Measurements from ENCODE around the gene TNFRSF1B. TPM values are rescaled to one million over a fixed set of nuclear protein-coding genes. Genes with fewer than 3 reads are reported as not detected.

Gene TNFRSF1B
- total RNA-seq, 2 donors from 2014 or later = 18.6 to 28.3 TPM

DNA sequence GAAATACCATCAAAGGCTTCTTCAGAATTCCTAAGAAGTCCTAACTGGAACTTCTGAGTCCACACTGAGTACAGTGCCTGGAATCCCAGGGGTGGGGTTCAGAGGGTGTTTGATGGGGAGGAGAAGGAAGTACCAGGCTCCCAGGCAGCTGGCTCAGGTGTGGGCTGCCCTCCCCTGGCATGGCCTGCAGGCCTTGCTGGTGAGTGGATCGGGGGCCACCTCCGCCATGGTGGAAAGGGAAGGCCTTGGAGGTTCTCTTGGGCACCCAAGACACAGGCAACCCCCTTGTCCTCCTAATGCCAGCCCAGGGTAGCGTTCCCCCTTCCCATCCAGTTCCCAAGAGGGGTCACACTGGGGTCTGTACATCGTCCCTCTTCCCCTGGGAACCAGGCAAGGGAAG, 26.8 kb upstream of the TNFRSF1B start:
- DNase-seq (no peak), ATAC-seq (no peak)
- intact Hi-C loops (cut with DNase I, micrococcal nuclease) = no loop called here

DNA sequence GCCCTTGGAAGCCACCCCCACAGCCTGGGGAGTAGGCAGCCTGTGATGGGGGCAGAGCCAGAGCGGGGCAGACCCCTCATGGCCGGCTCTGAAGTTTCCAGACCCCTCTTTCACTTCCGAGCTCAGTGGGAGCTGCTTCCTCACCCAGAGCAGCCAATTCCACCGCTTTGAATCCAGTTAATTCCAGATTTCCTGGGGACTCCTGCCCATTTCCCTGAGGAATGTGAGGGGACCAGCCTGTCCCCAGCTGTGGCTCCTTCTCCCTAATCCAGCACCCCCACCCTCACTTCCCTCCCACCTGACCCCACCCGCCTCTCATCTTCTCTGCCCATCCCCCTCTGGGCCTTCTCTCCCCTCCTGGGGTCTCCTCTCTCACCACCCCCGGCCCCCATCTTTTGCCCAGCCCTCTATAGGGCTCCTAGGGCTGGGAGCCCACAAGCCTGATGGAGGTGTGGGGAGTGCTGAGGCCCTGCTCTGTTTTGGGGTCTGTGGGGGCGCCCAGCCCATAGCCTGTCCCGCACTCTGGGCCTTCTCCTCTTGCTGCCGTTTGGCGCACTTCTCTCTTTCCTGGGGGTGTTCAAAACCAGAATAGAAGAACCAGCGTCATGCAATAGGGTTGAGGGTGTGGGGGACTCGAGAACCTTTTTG, 26.2 kb upstream of the TNFRSF1B start:
- intact Hi-C loops (cut with DNase I, micrococcal nuclease) = no loop called here
- DNase-seq (no peak), ATAC-seq (no peak)

DNA sequence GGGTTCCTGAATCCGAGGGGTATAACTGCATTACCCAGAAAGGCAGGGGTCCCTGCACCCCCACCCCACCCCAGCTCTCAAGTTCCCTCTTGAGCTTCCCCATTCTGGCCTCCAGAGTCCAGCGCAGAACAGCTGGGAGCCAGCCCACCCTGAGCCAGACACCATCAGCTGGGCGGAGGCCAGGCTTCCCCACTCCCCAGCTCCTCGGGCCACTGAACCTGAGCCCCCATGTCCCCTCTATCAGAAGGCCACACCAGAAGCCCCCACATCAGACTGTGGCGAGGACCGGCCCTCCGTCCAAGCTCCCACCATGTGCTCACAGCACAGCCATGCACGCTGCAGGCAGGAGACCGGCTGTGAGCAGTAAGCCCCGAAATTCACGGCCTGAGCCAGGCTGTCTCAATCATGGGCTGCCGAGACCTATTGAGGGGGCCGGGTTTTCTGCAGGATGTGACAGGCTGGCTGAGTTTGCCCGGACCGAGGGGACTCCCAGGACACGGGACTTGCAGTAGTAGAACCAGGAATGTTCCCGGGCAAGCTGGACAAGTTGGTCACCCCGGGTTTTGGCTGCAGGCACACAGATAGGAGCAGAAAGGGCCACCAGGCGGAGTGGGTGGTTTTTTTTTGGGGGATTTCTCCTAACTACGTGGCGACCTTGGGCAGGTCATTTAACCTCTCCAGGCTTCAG, 25.5 kb upstream of the TNFRSF1B start:
- intact Hi-C loops (cut with DNase I, micrococcal nuclease) = no loop called here
- DNase-seq (no peak), ATAC-seq (no peak)

DNA sequence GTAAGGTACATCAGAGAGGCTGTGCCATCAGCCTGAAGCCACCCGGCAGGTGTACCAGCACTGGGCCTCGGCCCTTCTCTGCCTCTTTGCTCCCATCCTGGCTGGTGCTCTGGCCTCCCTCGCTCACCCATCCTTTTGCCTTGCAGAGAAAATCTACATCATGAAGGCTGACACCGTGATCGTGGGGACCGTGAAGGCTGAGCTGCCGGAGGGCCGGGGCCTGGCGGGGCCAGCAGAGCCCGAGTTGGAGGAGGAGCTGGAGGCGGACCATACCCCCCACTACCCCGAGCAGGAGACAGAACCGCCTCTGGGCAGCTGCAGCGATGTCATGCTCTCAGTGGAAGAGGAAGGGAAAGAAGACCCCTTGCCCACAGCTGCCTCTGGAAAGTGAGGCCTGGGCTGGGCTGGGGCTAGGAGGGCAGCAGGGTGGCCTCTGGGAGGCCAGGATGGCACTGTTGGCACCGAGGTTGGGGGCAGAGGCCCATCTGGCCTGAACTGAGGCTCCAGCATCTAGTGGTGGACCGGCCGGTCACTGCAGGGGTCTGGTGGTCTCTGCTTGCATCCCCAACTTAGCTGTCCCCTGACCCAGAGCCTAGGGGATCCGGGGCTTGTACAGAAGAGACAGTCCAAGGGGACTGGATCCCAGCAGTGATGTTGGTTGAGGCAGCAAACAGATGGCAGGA, 24.5 kb upstream of the TNFRSF1B start:
- intact Hi-C loops (cut with DNase I, micrococcal nuclease) = no loop called here
- ATAC-seq (no peak), DNase-seq (no peak)

DNA sequence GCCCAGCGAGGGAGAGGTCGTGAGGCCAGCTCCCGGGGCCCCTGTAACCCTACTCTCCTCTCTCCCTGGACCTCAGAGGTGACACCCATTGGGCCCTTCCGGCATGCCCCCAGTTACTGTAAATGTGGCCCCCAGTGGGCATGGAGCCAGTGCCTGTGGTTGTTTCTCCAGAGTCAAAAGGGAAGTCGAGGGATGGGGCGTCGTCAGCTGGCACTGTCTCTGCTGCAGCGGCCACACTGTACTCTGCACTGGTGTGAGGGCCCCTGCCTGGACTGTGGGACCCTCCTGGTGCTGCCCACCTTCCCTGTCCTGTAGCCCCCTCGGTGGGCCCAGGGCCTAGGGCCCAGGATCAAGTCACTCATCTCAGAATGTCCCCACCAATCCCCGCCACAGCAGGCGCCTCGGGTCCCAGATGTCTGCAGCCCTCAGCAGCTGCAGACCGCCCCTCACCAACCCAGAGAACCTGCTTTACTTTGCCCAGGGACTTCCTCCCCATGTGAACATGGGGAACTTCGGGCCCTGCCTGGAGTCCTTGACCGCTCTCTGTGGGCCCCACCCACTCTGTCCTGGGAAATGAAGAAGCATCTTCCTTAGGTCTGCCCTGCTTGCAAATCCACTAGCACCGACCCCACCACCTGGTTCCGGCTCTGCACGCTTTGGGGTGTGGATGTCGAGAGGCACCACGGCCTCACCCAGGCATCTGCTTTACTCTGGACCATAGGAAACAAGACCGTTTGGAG, 23.7 kb upstream of the TNFRSF1B start:
- ATAC-seq = no peak
- DNase-seq = peak in 1 of 2 donors; percentile 55
- intact Hi-C loops (cut with DNase I, micrococcal nuclease) = no loop called here

DNA sequence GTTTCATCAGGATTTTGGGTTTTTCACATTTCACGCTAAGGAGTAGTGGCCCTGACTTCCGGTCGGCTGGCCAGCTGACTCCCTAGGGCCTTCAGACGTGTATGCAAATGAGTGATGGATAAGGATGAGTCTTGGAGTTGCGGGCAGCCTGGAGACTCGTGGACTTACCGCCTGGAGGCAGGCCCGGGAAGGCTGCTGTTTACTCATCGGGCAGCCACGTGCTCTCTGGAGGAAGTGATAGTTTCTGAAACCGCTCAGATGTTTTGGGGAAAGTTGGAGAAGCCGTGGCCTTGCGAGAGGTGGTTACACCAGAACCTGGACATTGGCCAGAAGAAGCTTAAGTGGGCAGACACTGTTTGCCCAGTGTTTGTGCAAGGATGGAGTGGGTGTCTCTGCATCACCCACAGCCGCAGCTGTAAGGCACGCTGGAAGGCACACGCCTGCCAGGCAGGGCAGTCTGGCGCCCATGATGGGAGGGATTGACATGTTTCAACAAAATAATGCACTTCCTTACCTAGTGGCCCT, 23.1 kb upstream of the TNFRSF1B start:
- intact Hi-C loops (cut with DNase I, micrococcal nuclease) = no loop called here
- DNase-seq (peak; percentile 73 to 86), ATAC-seq (peak; percentile 63)

DNA sequence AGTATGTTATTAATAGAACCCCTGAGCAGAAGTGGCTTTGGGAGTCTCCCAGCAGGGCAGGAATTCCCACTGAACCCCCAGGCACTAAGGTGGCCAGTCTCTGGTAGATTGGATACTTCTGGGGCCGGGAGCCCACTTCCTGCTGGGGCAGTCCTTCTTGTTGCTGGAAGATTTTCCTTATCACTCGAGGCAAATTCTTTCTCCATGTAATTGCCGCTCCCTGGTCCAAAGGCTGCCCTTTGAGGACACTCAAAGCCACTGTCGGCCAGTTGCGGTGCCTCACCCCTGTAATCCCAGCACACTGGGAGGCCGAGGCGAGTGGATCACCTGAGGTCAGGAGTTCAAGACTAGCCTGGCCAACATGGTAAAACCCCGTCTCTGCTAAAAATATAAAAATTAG, 22.6 kb upstream of the TNFRSF1B start:
- DNase-seq = peak; percentile 63 to 72
- peak; percentile 64 for ATAC-seq
- intact Hi-C loops (cut with DNase I, micrococcal nuclease) = no loop called here

DNA sequence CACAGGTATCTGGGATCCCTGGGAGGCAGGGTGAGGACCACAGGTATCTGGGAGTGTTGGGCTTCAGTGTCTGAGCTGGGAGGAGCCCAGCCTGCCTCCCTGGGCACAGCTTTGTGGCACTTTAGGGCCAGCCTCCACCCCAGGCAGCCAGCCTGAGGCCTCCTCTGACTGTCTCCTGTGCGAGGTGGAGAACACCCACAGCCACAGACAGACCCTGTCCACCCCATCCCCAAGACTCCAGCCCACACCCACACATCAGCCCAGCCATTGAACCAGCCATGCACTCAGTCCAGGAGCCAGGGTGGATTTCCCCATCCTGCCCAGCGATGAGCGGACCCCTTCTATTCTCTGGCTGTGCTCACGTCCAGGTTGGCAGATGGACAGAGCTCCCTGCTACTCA, 21.8 kb upstream of the TNFRSF1B start:
- ATAC-seq = no peak
- intact Hi-C loops (cut with DNase I, micrococcal nuclease) = no loop called here
- DNase-seq = no peak

DNA sequence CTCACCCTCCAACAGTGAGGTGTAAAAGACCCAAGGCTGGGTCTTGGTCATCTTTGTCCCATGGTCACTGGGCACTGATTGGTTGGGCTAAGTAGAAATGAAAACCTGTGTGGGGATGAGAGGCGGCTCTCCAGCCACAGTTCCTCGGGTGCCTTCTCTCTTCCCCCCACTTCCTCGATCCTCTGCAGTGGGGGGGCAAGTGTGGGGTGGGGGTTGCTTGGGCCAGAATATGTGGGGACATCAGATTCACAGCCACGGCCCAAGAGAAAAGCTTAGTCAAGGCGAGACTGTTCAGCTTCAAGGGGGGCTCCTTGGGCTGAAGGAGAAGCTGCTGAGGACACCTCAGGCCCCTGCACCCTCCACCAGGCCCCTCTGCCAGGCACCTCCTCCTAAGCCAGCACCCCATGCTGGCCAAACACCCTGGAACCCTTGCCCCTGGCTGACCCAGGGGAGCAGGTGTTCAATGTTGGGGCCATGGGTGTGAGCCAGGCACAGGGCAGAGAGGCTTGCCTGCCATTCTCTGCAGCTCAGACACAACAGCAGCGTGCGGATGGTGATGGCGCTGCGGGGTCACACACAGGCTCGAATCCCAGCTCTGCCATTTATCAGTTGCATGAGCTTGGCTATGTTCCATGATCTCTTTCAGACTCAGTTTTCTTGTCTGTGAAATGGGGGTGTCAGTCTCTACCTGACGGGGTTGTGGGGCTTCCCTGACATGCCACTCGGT, 21.0 kb upstream of the TNFRSF1B start:
- no peak for ATAC-seq
- intact Hi-C loops (cut with DNase I, micrococcal nuclease) = no loop called here
- DNase-seq = no peak

DNA sequence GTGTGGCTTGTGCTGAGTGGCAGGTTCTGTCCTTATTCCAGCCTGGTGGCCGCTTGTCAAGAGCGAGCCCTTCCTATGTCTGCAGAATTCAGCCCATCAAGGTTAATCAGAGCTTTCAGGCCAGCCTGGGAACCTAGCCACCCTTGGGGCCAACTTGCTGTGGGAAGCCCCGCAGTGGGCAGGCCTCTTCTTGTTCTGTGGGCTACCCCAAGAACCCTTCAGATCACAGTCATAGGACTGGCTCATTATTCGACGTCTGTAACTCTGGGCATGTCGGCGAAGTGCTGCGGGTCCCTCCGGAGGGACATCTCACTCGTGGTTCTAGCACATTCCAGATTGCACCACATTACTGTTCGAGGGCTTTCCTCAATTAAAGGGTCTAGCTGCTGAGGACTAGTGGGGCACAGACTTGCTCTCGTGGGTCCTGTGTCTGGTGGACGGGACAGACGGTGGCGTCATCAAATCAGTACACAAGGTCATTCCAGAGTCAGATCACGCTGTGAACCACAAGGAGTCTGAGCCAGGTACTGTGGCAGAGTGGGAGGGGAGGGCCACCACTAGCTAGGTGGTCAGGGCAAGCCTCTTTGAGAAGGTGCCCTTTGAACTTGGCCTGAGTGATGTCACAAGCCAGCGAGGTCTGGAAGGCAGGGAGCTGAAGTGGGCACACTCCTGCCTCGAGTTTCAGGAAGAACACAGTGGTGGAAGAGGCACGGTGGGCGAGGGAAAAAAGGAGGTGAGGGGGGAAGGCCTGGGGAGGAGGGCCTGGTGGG, 20.3 kb upstream of the TNFRSF1B start:
- no peak for ATAC-seq
- DNase-seq = no peak
- intact Hi-C loops (cut with DNase I, micrococcal nuclease) = no loop called here

DNA sequence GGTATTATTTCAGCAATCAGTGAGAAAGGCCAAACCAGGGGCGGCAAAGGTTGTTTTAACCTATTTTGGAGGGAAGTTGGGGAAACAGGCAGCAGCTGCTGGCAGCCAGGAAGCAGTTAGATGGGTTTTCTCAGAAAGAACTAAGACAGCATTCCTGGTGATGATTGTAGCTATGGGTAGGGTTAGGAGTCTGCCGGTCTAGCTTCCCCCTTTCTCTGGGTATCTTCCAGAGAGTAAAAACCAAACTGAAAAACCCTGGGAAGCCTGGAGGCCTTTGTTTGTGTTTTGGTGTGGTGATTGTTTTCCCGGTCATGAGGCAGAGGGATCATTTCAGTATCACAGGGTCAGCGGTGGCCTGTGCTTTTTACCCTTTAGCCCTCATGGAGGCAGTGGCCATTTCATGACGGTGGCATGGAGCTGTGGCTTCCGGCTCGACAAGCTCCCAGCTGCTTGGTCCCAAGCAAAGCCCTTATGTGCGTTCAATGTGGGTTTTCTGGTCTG, 19.5 kb upstream of the TNFRSF1B start:
- ATAC-seq = no peak
- DNase-seq = no peak
- intact Hi-C loops (cut with DNase I, micrococcal nuclease) = no loop called here

DNA sequence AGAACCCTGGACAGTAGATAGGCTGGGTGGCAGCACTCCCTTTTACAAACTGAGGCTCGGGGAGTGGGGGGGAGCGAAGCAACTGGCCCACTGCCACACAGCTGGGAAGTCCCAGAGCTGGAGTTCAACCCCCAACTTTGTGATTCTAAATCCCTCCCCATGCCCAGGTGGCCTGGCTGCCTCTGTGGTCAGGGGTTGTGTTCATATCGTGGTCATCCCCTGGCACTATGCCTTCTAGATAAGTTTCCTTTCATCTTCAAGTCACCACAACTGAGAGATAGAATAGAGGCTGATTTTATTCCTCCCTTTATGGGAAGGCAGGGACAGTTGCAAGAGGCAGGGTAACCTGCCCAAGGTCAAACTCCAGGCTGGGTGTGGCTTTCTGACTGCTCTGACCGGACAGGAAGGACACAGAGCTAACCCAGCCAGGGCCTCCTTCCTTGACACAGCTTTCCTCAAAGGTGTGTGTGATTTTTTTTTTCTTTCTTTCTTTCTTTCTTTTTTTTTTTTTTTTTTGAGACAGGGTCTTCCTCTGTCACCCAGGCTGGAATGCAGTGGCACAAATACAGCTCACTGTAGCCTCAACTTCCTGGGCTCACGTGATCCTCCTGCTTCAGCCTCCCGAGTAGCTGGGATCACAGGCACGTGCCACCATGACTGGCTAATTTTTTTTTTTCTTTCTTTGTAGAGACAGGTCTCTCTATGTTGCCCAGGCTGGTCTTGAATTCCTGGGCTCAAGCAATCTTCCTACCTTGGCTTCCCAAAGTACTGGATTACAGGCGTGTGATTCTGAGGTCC, 18.4 kb upstream of the TNFRSF1B start:
- peak; percentile 84 for ATAC-seq
- peak; percentile 91 to 95 for DNase-seq
- intact Hi-C loops (cut with DNase I, micrococcal nuclease) = no loop called here

DNA sequence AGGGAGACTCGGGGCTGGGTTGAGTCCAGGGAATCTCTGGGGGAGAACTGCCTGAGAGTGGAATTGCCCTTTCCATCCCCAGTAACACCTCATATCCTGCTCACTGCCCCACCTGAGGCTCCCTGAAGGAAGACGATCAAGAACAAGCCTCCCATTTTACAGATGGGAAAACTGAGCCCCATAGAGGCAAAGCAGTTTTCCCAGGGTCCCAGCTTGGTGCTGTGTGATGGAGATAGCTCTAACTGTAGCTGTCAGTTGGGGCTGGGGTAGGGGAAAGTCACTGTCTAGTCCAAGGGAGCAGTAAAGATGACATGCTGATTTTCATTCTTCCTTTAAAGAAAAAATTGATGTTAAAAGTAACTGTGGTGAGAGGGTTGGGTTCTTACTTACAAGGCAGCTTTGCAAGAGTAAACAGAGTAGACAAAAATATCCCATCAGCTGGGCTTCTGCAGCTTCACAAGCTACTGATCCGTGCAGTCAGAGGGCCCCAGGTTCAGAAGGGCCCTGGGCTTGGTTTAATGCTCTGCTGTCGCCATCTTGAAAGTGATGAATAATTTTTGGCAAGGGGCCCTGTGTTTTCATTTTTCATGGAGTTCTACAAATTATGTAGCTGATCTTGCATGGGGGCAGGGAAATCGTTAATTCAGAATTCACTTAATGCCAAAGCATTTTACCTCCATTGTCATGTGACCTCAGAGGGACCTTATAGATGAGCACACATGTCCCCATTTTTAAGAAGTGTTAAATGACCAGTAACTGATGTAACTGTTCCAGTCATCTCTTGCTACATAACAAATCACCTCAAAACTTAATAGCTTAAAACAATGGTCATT, 17.6 kb upstream of the TNFRSF1B start:
- DNase-seq (no peak), ATAC-seq (no peak)
- intact Hi-C loops (cut with DNase I, micrococcal nuclease) = no loop called here

DNA sequence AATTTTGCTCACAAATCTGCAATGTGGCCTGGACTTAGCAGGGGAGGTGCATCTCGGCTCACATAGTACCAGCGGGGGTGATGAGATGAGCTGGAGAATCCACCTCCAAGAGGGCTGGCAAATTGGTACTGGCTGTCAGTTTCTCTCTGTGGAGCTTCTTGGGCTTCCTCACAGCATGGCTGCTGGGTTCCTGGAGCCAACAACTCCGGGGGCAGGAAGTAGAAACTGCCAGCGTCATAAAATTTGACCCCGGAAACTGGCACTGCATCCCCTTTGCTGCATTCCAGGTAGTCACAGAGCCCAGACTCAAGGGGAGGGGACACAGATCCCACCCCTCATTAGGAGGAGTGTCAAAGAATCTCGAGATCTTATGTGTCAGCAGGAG, 17.0 kb upstream of the TNFRSF1B start:
- ATAC-seq = no peak

DNA sequence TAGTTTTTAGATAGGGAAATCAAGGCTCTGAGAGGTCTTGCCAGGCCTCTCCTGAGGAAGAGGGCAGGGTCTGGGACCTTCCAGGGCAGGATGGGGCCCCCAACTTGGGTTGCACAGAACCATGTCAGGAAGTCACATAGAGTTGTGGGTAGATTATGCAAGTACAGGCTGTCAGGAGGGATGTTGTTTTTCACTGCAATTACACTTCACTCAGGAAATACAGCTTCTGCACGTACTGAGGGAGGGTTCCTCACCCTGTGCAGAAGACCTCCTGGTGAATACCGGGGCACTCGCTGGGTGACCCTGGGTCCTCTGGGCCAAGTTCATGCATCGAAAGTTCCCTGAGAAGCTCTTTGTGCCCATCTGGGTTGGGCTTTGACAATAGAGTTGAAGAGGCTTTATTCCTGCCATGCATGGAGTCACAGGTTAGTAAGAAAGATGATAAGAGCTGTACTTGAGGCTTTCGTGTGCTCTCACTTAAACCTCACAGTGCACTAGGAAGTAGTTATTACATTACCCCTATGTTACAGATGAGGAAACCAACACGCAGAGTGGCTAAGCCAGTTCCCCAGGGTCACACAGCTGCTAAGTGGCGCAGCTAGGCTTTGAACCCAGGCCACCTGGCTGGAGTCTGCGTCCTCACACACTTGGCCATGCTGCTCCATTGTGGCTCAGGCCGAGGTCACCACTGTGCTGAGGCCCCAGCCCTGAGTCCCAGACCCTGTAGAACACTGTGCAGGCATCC, 16.2 kb upstream of the TNFRSF1B start:
- intact Hi-C loops (cut with DNase I, micrococcal nuclease) = no loop called here
- ATAC-seq = no peak
- DNase-seq = no peak

More for the DNA sequence above, 17.0 kb upstream of the TNFRSF1B start:
- intact Hi-C loops (cut with DNase I, micrococcal nuclease) = no loop called here
- no peak for DNase-seq

DNA sequence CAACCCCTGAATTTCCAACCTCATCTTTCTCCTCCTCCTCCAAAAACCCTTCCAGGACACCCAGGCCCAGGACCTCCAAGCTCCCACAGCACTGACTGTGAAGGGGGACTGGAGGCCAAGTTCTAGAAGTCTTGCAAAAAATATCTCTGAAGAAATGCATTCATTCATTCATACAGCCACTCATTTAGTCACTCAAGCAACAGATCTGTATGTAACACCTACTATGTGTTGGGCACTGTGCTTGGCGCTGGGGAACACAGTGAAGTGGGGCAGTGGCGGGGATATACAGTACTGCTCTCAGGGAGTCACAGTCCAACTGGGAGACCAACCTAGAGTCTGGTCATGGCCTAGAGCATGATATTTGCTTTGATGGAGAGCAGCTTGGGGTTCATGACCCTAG, 15.3 kb upstream of the TNFRSF1B start:
- intact Hi-C loops (cut with DNase I, micrococcal nuclease) = no loop called here
- ATAC-seq (no peak), DNase-seq (no peak)

Measured in left colon (tissue), 2 donors.